Measurements from ENCODE around the gene CHKB.
"Not testable (repeated sequence)": the region's sequence is repeated elsewhere in the genome, so short reads cannot be mapped to it uniquely, and the experiment has no call there.

Gene CHKB

DNA sequence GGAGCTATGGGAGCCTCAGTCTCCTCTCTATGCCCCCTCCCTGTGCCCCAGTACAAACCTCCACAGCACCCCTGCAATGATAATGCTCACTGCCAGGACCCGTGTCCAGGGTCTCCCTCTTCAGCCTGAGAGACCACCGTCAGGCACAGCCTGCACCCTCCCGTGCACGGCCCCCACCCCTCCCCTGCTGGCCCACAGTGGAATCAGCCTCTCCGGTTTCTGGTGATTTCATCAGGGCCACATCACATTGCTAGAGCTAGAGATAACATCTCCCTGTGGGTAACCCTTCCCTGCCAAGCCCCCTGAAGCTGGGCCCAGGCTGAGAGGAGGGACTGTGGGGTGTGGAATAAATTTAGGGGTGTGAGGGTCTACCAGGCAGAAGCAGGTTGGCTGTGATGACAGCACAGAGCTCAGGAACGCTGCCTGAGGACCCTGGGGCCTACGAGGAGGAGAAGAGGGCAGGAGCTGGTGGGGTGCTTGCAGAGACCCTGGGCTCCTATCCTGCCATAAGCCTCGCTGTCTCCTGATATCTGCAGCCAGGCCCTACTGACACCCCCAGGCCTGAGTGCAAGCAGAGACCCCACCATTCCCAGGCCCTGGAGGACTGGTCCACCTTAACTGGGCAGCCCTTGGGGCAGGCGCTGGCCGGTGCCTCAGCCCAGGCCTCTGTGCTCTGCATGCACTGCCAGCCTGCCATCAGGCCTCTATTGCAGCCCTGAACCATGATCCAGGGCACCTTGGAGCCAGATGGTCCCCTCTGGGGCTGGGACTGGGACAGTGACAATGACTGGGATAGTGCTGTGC lies 36.9 kb downstream of the CHKB start, which contains the start of gene KLHDC7B:
KLHDC7B (plus strand) TSS at position 378 of the 804 bp plus-strand sequence; CDS start at position 723, 345 bp downstream.
- Histone ChIP-seq H3K9me3 (ENCODE audit: control insufficient read depth, low read length) (no peaks in the 10 kb centered on the region), H3K27ac (ENCODE audit: low read depth, low read length, severe bottlenecking) (no peak within 1 kb of the TSS), H3K36me3 (ENCODE audit: control insufficient read depth, insufficient read depth, low read length) (no peaks in the 10 kb centered on the region), H3K4me1 (ENCODE audit: control insufficient read depth, insufficient read depth, low read length, poor library complexity, severe bottlenecking) (peaks cover 5% of the 10 kb centered on the region), H3K4me3 (ENCODE audit: extremely low read depth, insufficient read depth, low read length, poor library complexity, severe bottlenecking) (no peak within 1 kb of the TSS)
- 85 to 94% methylated on average over 7 to 9 of the region's 10 CpGs for WGBS, 2 experiments (ENCODE audit: insufficient coverage in 2 of 2)

DNA sequence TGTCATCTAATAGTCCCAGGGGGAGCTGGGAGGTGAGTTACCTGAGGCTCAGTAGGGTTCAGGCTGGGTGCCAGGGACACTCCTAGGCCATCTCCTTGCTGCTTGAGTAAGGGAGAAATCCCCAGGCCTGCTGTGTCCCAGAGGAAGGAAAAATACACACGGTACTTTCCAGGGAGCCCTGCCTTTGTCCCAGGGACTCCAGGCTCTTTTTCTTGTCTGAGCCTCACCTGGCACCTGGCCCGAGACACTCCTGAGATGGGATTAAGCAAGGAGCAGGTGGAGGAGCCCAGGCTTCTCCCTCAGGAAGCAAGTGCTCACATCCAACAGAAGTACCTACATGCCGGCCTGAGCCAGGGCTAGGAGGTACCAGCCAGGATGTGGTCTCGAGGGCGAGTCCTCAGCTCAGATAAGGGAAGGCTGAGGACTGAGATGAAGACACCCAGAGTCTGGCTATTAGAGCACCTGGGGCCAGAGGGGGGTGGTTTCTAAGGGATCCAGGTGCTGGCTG lies 37.8 kb downstream of the CHKB start:
- Histone ChIP-seq H3K36me3 (ENCODE audit: control insufficient read depth, insufficient read depth, low read length) (no peaks in the 10 kb centered on the region), H3K27ac (ENCODE audit: low read depth, low read length, severe bottlenecking) (no peak overlapping the region), H3K9me3 (ENCODE audit: control insufficient read depth, low read length) (no peaks in the 10 kb centered on the region), H3K4me3 (ENCODE audit: extremely low read depth, insufficient read depth, low read length, poor library complexity, severe bottlenecking) (no peak overlapping the region), H3K4me1 (ENCODE audit: control insufficient read depth, insufficient read depth, low read length, poor library complexity, severe bottlenecking) (peaks cover 5% of the 10 kb centered on the region)
- 88 to 92% methylated on average over 4 of the region's 5 CpGs for WGBS, 2 experiments (ENCODE audit: insufficient coverage in 2 of 2)

DNA sequence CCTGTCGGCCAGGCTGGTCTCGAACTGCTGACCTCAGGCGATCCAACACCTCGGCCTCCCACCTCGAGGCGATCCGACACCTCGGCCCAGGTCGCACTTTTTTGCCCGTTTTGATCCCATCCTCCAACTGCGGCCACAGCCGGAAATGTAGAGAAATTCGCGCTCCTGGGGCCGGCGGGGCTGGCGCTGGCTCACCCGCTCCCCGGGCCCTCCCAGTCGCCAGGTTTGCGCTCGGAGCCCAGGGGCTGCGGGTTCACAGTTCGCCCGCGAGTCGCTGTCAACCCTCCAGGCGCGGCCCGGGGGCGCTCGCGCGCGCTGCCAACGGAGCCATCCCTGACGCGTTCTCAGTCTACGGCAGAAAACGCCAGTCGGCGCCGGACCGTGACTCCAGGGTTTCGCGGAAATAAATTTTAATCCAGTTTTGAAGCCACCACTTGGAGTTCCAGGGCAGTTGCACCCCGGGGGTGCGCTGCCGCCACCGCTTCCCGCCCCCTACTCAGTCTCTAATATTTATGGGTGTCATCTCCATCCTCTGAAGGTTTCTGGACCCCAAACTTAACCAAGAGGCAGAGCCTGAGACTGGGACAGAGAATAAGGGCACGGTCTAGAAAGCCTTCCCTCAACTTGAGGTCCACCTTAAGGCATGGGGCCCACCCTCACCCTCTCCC lies 38.4 kb downstream of the CHKB start:
- Histone ChIP-seq H3K27ac (ENCODE audit: low read depth, low read length, severe bottlenecking) (no peak overlapping the region), H3K36me3 (ENCODE audit: control insufficient read depth, insufficient read depth, low read length) (no peaks in the 10 kb centered on the region), H3K9me3 (ENCODE audit: control insufficient read depth, low read length) (no peaks in the 10 kb centered on the region), H3K4me1 (ENCODE audit: control insufficient read depth, insufficient read depth, low read length, poor library complexity, severe bottlenecking) (peaks cover 5% of the 10 kb centered on the region), H3K4me3 (ENCODE audit: extremely low read depth, insufficient read depth, low read length, poor library complexity, severe bottlenecking) (no peak overlapping the region)
- 7 to 8% methylated on average over 38 to 47 of the region's 52 CpGs for WGBS, 2 experiments (ENCODE audit: insufficient coverage in 2 of 2)

DNA sequence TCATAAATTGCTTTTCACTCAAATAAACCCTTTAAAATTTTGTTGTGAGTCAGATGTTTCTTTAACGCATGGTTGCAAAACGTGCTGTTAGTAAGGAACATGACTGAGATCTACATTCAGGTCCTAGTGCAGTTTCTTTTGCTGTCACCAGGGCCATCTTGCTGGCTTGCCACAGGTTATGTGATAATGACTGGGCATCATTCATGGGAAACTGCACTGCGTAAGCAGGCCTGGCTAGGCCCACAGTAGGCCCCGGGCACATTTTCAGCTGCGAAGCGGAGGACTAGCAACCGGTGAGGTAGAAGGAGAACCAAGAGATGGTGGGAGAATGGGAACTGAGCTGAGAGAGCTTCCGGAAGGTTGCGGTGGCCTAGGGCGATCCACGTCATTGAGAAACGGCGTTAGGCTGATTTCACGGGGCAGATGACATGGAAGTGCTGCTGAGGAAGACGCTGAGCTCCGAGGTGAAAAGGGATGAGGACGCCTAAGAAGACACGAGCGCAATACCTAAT lies 40.2 kb downstream of the CHKB start:
- 93 to 98% methylated on average over 16 of the region's 19 CpGs for WGBS, 2 experiments (ENCODE audit: insufficient coverage in 2 of 2)
- Histone ChIP-seq H3K36me3 (ENCODE audit: control insufficient read depth, insufficient read depth, low read length) (no peaks in the 10 kb centered on the region), H3K9me3 (ENCODE audit: control insufficient read depth, low read length) (no peaks in the 10 kb centered on the region), H3K27ac (ENCODE audit: low read depth, low read length, severe bottlenecking) (no peak overlapping the region), H3K4me1 (ENCODE audit: control insufficient read depth, insufficient read depth, low read length, poor library complexity, severe bottlenecking) (peaks cover 5% of the 10 kb centered on the region), H3K4me3 (ENCODE audit: extremely low read depth, insufficient read depth, low read length, poor library complexity, severe bottlenecking) (no peak overlapping the region)

DNA sequence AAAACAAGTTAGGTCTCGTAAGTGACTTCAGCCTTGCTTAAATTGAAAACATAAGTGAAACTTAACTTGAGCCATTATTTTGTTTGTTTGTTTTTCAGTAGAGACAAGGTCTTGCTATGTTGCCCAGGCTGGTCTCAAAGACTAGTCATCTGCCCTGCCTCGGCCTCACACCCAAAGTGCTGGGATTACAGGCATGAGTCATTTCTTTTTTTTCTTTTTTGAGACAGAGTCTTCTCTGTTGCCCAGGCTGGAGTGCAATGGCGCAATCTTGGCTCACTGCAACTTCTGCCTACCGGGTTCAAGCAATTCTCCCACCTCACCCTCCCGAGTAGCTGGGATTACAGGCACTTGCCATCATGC lies 41.0 kb downstream of the CHKB start:
- not testable (repeated sequence) for H3K27ac ChIP-seq (ENCODE audit: low read depth, low read length, severe bottlenecking); H3K36me3 ChIP-seq (ENCODE audit: control insufficient read depth, insufficient read depth, low read length); H3K4me1 ChIP-seq (ENCODE audit: control insufficient read depth, insufficient read depth, low read length, poor library complexity, severe bottlenecking); H3K4me3 ChIP-seq (ENCODE audit: extremely low read depth, insufficient read depth, low read length, poor library complexity, severe bottlenecking); H3K9me3 ChIP-seq (ENCODE audit: control insufficient read depth, low read length)
- 90 to 96% methylated on average over 3 to 5 of the region's 5 CpGs for WGBS, 2 experiments (ENCODE audit: insufficient coverage in 2 of 2)

DNA sequence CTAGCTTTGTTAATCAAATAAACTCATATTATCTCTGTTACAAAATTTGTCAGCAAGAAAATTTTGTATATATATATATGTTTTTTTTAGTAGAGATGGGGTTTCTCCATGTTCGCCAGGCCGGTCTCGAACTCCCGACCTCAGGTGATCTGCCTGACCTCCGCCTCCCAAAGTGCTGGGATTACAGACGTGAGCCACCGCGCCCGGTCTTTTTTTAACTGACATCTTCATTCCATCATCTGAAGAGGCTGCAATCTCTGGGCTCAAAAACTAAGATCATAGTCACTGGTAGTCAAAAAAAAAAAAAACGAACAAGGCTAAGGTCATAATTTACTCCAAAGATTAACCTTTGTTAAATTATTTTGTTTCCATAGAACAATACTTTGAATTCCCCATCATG lies 42.3 kb downstream of the CHKB start:
- Histone ChIP-seq H3K4me3 (ENCODE audit: extremely low read depth, insufficient read depth, low read length, poor library complexity, severe bottlenecking) (no peak overlapping the region), H3K27ac (ENCODE audit: low read depth, low read length, severe bottlenecking) (no peak overlapping the region), H3K4me1 (ENCODE audit: control insufficient read depth, insufficient read depth, low read length, poor library complexity, severe bottlenecking) (peaks cover 4% of the 10 kb centered on the region), H3K36me3 (ENCODE audit: control insufficient read depth, insufficient read depth, low read length) (no peaks in the 10 kb centered on the region), H3K9me3 (ENCODE audit: control insufficient read depth, low read length) (no peaks in the 10 kb centered on the region)
- WGBS, 2 experiments (ENCODE audit: insufficient coverage in 2 of 2) = 84 to 91% methylated on average over 9 of the region's 10 CpGs

DNA sequence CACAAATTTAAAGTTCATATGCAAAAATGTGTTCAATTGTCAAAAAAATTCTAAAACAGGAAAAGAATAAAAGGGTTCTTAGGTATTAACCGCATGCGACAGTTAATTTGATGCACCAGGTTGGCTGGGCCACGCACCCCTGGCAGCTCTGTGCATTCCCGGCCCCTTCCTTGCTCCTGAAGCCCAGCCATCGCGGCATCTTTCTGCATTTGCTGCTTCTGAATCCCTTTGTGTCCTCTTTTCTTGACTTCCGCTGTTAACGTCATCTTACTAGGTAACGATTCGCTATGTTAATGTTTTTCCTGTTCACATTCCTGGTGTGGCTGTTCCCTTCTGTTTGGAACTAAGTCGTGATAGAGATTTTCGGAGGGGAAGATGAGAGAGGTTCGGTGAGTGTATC lies 44.9 kb downstream of the CHKB start:
- no peaks in the 10 kb centered on the region for H3K36me3 ChIP-seq (ENCODE audit: control insufficient read depth, insufficient read depth, low read length)
- 90 to 94% methylated on average over 9 to 13 of the region's 13 CpGs for WGBS, 2 experiments (ENCODE audit: insufficient coverage in 2 of 2)
- H3K27ac ChIP-seq (ENCODE audit: low read depth, low read length, severe bottlenecking) = no peak overlapping the region
- H3K4me1 ChIP-seq (ENCODE audit: control insufficient read depth, insufficient read depth, low read length, poor library complexity, severe bottlenecking) = no peaks in the 10 kb centered on the region
- H3K4me3 ChIP-seq (ENCODE audit: extremely low read depth, insufficient read depth, low read length, poor library complexity, severe bottlenecking) = no peak overlapping the region
- no peaks in the 10 kb centered on the region for H3K9me3 ChIP-seq (ENCODE audit: control insufficient read depth, low read length)

DNA sequence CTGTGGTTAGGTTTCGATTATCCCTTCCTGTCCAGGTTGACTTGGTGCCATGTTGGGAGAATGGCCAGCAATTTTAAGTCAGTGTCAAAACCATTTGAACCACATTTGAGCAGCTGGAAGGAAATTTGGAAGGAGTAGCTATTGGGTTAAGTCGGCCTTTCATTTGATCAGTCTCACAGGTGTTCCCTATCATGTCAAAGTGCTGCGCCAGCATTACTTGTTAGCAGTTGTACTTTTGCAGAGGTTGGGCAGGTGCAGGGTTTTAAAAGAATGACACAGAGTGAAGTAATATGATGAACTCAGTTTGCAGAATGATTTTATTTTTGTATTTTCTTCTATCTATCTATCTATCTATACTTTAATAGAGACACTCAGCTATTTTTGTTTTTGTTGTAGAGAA lies 46.4 kb downstream of the CHKB start:
- Histone ChIP-seq H3K9me3 (ENCODE audit: control insufficient read depth, low read length) (no peaks in the 10 kb centered on the region), H3K27ac (ENCODE audit: low read depth, low read length, severe bottlenecking) (no peak overlapping the region), H3K36me3 (ENCODE audit: control insufficient read depth, insufficient read depth, low read length) (no peaks in the 10 kb centered on the region), H3K4me1 (ENCODE audit: control insufficient read depth, insufficient read depth, low read length, poor library complexity, severe bottlenecking) (peaks cover 3% of the 10 kb centered on the region), H3K4me3 (ENCODE audit: extremely low read depth, insufficient read depth, low read length, poor library complexity, severe bottlenecking) (no peak overlapping the region)
- WGBS, 2 experiments (ENCODE audit: insufficient coverage in 2 of 2) = 94% methylated on average over 3 of the region's 3 CpGs

DNA sequence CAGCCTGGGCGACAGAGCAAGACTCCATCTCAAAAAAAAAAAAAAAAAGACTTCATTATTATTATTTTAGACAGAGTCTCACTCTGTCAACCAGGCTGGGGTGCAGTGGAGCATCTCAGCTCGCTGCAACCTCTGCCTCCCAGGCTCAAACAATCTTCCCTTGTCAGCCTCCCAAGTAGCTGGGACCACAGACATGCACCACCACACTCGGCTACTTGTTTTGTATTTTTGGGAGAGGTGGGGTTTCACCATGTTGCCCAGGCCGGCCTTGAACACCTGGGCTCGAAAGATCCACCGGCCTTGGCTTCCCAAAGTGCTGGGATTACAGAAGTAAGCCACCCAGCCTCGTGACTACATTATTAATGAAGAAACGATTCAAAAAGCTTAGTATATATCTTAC lies 47.5 kb downstream of the CHKB start:
- no peak overlapping the region for H3K4me3 ChIP-seq (ENCODE audit: extremely low read depth, insufficient read depth, low read length, poor library complexity, severe bottlenecking)
- H3K9me3 ChIP-seq (ENCODE audit: control insufficient read depth, low read length) = no peaks in the 10 kb centered on the region
- H3K27ac ChIP-seq (ENCODE audit: low read depth, low read length, severe bottlenecking) = no peak overlapping the region
- H3K4me1 ChIP-seq (ENCODE audit: control insufficient read depth, insufficient read depth, low read length, poor library complexity, severe bottlenecking) = peaks cover 6% of the 10 kb centered on the region
- WGBS, 2 experiments (ENCODE audit: insufficient coverage in 2 of 2) = 93 to 94% methylated on average over 3 to 5 of the region's 8 CpGs
- no peaks in the 10 kb centered on the region for H3K36me3 ChIP-seq (ENCODE audit: control insufficient read depth, insufficient read depth, low read length)

DNA sequence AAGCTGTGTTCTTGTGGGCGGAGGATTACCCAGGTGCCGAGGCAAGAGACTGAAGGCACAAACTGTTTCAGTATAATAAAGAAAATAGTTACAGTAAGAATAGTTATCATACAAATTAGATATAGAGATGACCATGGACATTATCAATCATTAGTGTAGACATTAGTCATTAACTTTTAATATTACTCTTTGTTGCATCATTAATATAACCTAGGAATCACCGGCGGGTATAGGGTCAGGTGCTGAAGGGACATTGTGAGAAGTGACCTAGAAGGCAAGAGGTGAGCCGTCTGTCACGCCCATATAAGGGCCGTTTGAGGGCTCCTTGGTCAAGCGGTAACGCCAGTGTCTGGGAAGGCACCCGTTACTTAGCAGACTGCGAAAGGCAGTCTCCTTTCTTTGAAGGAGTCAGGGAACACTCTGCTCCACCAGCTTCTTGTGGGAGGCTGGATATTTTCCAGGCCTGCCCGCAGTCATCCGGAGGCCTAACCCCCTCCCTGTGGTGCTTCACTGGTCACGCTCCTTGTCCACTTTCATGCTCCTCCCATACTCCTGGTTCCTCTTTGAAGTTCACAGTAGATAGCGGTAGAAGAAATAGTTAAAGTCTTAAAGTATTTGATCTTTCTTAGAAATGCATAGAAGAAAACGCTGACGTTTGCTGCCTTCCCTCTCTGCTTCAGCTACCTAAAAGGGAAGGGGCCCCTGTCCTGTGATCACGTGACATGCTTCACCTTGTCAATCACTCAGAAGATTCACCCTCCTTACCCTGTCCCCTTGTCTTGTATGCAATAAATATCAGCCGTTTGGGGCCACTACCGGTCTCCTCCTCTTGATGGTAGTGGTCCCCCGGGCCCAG lies 48.6 kb downstream of the CHKB start:
- WGBS, 2 experiments (ENCODE audit: insufficient coverage in 2 of 2) = 77 to 80% methylated on average over 7 to 11 of the region's 21 CpGs
- not testable (repeated sequence) for H3K4me1 ChIP-seq (ENCODE audit: control insufficient read depth, insufficient read depth, low read length, poor library complexity, severe bottlenecking); H3K36me3 ChIP-seq (ENCODE audit: control insufficient read depth, insufficient read depth, low read length); H3K4me3 ChIP-seq (ENCODE audit: extremely low read depth, insufficient read depth, low read length, poor library complexity, severe bottlenecking); H3K9me3 ChIP-seq (ENCODE audit: control insufficient read depth, low read length)
- peak overlapping the region; percentile 53 for H3K27ac ChIP-seq (ENCODE audit: low read depth, low read length, severe bottlenecking)
